HepG2 (cell line): ENCODE measurements around the gene UBL5. TPM values are rescaled to one million over a fixed set of nuclear protein-coding genes. Genes with fewer than 3 reads are reported as not detected.

Source experiments
- EED ChIP-seq: sonication (generic); formaldehyde crosslinking; IDR thresholded peaks from 2 replicates; pipeline ENCODE4 v1.5.0; 2020; ENCODE audit warnings: mild to moderate bottlenecking, missing genetic modification reagents
- MEIS2 ChIP-seq: sonication (generic); formaldehyde crosslinking; IDR thresholded peaks from 2 replicates; pipeline ENCODE4 v1.9.0; 2021; ENCODE audit warnings: mild to moderate bottlenecking, missing genetic modification reagents
- ZNF501 ChIP-seq: sonication (generic); formaldehyde crosslinking; IDR thresholded peaks from 2 replicates; pipeline ENCODE4 v1.5.1; 2020; ENCODE audit warnings: mild to moderate bottlenecking, moderate library complexity, missing genetic modification reagents
- ZNF552 ChIP-seq: sonication (generic); formaldehyde crosslinking; IDR thresholded peaks from 2 replicates; pipeline ENCODE4 v1.9.0; 2022; ENCODE audit warnings: missing genetic modification reagents, mild to moderate bottlenecking, borderline replicate concordance
- ZNF674 ChIP-seq: sonication (generic); formaldehyde crosslinking; IDR thresholded peaks from 2 replicates; pipeline ENCODE4 v1.5.0; 2020; ENCODE audit warnings: low read depth, mild to moderate bottlenecking, missing genetic modification reagents
- polyA plus RNA-seq, 8 experiments: library from polyadenylated mRNA; depleted of rRNA in 3 of 8; stranded (reverse) in 7 of 8; unstranded in 1 of 8; fragments of >200 nt; fragmentation: Illumina TruSeq in 4 of 8; extraction: Trizol in 4 of 8; gene quantifications; 2 replicates each; pipeline versions ENCODE4 v1.2.1 to v1.2.3, GENCODE V29; 2011 to 2016; ENCODE audit warnings: low read depth in 4 of 8, missing spikeins in 1 of 8, mixed read lengths in 1 of 8; ENCODE audit not compliant: insufficient read depth in 1 of 8
- total RNA-seq, 5 experiments: library from RNA; depleted of rRNA; stranded (reverse); fragments of >200 nt; fragmentation: Illumina TruSeq; extraction: Trizol; gene quantifications; 2 replicates each; pipeline ENCODE4 v1.2.3, GENCODE V29; 2016; ENCODE audit warnings: low read depth in 1 of 5
- TF ChIP-seq, protein P1 (sequence below): sonication (generic); formaldehyde crosslinking; IDR thresholded peaks from 2 replicates; pipeline ENCODE4 v1.4.0; 2020; ENCODE audit warnings: mild to moderate bottlenecking, missing genetic modification reagents
- TF ChIP-seq, protein P2 (sequence below), 2 experiments: sonication (generic) in 1 of 2; formaldehyde crosslinking in 1 of 2; IDR thresholded peaks; 2 replicates each; pipeline versions ENCODE4 v1.4.0 to v1.6.1; 2016 to 2020; ENCODE audit warnings: borderline replicate concordance in 1 of 2, low read depth in 1 of 2, mild to moderate bottlenecking in 1 of 2, missing genetic modification reagents in 1 of 2
- TF ChIP-seq, protein P3 (sequence below): sonication (generic); formaldehyde crosslinking; conservative IDR thresholded peaks from 2 replicates; pipeline ENCODE4 v1.5.0; 2020; ENCODE audit warnings: missing genetic modification reagents
- TF ChIP-seq, protein P4 (sequence below): sonication (generic); formaldehyde crosslinking; IDR thresholded peaks from 2 replicates; pipeline ENCODE4 v1.4.0; 2020; ENCODE audit warnings: missing genetic modification reagents
- TF ChIP-seq, protein P5 (sequence below): sonication (generic); formaldehyde crosslinking; IDR thresholded peaks from 2 replicates; pipeline ENCODE4 v1.8.0; 2022; ENCODE audit warnings: mild to moderate bottlenecking, missing genetic modification reagents; ENCODE audit not compliant: insufficient replicate concordance
- TF ChIP-seq, protein P6 (sequence below): sonication (generic); formaldehyde crosslinking; IDR thresholded peaks from 2 replicates; pipeline ENCODE4 v1.4.0; 2020; ENCODE audit warnings: missing genetic modification reagents

UBL5 gene
- total and polyA plus RNA-seq, 2 of the 13 experiments (the other 11 are each of a cell fraction or from before 2014, with no cell fraction given), result 373 to 487 TPM

DNA sequence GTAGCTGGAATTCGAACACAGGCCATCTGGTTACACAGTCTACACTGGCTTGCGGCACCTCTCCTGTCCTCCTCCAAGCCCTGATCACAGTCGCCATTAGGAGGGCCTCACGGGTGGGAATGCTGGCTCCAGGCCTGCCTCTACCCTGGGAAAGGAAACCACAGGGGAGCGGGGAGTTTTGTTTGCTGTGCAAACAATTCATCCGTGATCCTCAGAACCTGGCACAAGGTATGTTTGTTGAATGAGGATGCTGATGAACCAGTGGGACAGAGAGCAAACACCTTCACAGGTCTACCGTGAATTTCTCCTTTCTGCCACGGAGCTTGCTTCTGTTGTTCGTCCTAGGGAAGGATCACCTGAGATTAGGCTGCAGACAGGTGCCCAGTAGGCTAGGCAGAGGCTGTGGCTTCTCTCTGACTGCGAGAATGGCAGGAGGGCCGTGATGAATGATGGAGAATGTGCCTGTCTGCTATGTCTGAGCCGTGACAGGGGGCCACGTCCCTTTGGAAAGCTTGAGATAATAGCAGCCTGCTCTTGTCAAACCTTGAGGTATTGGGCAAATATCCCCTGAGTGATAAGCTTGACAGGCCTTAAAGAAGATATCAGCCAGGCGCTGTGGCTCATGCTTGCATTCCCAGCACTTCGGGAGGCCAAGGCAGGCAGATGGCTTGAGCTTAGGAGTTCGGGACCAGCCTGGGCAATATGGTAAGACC is 44.1 kb downstream of the UBL5 start (continued):
- TF ChIP-seq, protein P1, sequence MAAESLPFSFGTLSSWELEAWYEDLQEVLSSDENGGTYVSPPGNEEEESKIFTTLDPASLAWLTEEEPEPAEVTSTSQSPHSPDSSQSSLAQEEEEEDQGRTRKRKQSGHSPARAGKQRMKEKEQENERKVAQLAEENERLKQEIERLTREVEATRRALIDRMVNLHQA (CRISPR knock-in tag), result no peak
- TF ChIP-seq ZNF552 (no peak), ZNF674 (CRISPR knock-in tag) (no peak), ZNF501 (CRISPR knock-in tag) (0 out of 2 replicates have a peak, but pooled peaks have one; percentile 44), MEIS2 (CRISPR knock-in tag) (no peak), EED (CRISPR knock-in tag) (0 out of 2 replicates have a peak, but pooled peaks have one; percentile 20)
- TF ChIP-seq, protein P2, sequence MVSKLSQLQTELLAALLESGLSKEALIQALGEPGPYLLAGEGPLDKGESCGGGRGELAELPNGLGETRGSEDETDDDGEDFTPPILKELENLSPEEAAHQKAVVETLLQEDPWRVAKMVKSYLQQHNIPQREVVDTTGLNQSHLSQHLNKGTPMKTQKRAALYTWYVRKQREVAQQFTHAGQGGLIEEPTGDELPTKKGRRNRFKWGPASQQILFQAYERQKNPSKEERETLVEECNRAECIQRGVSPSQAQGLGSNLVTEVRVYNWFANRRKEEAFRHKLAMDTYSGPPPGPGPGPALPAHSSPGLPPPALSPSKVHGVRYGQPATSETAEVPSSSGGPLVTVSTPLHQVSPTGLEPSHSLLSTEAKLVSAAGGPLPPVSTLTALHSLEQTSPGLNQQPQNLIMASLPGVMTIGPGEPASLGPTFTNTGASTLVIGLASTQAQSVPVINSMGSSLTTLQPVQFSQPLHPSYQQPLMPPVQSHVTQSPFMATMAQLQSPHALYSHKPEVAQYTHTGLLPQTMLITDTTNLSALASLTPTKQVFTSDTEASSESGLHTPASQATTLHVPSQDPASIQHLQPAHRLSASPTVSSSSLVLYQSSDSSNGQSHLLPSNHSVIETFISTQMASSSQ (IDR thresholded peaks at IDR 0.05; ENCODE audit: low read depth), result no peak
- TF ChIP-seq, protein P2 (CRISPR knock-in tag; IDR thresholded peaks at IDR 0.05; ENCODE audit: borderline replicate concordance), result 0 out of 2 replicates have a peak, but pooled peaks have one; percentile 14
- TF ChIP-seq, protein P3, sequence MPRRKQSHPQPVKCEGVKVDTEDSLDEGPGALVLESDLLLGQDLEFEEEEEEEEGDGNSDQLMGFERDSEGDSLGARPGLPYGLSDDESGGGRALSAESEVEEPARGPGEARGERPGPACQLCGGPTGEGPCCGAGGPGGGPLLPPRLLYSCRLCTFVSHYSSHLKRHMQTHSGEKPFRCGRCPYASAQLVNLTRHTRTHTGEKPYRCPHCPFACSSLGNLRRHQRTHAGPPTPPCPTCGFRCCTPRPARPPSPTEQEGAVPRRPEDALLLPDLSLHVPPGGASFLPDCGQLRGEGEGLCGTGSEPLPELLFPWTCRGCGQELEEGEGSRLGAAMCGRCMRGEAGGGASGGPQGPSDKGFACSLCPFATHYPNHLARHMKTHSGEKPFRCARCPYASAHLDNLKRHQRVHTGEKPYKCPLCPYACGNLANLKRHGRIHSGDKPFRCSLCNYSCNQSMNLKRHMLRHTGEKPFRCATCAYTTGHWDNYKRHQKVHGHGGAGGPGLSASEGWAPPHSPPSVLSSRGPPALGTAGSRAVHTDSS (CRISPR knock-in tag), result no peak
- TF ChIP-seq, protein P4, sequence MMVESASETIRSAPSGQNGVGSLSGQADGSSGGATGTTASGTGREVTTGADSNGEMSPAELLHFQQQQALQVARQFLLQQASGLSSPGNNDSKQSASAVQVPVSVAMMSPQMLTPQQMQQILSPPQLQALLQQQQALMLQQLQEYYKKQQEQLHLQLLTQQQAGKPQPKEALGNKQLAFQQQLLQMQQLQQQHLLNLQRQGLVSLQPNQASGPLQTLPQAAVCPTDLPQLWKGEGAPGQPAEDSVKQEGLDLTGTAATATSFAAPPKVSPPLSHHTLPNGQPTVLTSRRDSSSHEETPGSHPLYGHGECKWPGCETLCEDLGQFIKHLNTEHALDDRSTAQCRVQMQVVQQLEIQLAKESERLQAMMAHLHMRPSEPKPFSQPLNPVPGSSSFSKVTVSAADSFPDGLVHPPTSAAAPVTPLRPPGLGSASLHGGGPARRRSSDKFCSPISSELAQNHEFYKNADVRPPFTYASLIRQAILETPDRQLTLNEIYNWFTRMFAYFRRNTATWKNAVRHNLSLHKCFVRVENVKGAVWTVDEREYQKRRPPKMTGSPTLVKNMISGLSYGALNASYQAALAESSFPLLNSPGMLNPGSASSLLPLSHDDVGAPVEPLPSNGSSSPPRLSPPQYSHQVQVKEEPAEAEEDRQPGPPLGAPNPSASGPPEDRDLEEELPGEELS (CRISPR knock-in tag), result peak; percentile 42; the same call in 1 of the 2 replicates
- TF ChIP-seq, protein P5, sequence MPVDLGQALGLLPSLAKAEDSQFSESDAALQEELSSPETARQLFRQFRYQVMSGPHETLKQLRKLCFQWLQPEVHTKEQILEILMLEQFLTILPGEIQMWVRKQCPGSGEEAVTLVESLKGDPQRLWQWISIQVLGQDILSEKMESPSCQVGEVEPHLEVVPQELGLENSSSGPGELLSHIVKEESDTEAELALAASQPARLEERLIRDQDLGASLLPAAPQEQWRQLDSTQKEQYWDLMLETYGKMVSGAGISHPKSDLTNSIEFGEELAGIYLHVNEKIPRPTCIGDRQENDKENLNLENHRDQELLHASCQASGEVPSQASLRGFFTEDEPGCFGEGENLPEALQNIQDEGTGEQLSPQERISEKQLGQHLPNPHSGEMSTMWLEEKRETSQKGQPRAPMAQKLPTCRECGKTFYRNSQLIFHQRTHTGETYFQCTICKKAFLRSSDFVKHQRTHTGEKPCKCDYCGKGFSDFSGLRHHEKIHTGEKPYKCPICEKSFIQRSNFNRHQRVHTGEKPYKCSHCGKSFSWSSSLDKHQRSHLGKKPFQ, result no peak
- TF ChIP-seq, protein P6, sequence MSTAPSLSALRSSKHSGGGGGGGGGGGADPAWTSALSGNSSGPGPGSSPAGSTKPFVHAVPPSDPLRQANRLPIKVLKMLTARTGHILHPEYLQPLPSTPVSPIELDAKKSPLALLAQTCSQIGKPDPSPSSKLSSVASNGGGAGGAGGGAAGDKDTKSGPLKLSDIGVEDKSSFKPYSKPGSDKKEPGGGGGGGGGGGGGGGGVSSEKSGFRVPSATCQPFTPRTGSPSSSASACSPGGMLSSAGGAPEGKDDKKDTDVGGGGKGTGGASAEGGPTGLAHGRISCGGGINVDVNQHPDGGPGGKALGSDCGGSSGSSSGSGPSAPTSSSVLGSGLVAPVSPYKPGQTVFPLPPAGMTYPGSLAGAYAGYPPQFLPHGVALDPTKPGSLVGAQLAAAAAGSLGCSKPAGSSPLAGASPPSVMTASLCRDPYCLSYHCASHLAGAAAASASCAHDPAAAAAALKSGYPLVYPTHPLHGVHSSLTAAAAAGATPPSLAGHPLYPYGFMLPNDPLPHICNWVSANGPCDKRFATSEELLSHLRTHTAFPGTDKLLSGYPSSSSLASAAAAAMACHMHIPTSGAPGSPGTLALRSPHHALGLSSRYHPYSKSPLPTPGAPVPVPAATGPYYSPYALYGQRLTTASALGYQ, result no peak
